ENCODE data around the gene G3BP2.

G3BP2 gene

DNA sequence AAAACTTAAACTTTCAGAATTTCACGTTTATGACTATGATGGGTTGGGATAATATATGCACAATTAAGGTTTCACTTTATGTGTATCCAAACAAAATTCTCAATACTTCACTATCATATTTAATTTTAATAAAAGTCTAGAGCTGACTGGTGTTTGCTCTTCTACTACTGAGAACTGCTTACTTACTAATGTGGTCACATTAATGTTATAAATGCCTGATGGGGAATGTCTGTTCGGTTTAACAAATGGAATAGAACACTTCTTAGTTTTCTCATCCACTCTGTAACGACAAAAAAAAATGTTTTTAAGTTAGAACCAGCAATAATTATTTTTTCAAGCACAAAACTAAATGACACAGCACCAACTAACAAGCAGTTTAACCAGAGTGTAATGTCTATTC is 77.2 kb downstream of the G3BP2 start:
- H4K20me1 ChIP-seq (ENCODE audit: insufficient read depth, low read length) = no peaks in the 10 kb centered on the region
- H3K27ac ChIP-seq (ENCODE audit: low read depth, low read length, poor library complexity, severe bottlenecking) = no peak overlapping the region
- no peaks in the 10 kb centered on the region for H3K9me2 ChIP-seq (ENCODE audit: low read depth, low read length)
- H3K79me2 ChIP-seq (ENCODE audit: insufficient read depth, low read length) = no peaks in the 10 kb centered on the region
- no peak overlapping the region for H3K4me3 ChIP-seq (ENCODE audit: low read depth, low read length, poor library complexity, severe bottlenecking)
- no peaks in the 10 kb centered on the region for H3F3A ChIP-seq (ENCODE audit: insufficient read depth, low read length)
- no peaks in the 10 kb centered on the region for H3K27me3 ChIP-seq (ENCODE audit: insufficient read depth, low read length)
- no peak overlapping the region for H3K9ac ChIP-seq (ENCODE audit: low read length)
- H3K36me3 ChIP-seq (ENCODE audit: insufficient read depth, low read length) = no peaks in the 10 kb centered on the region
- TF ChIP-seq, protein P1, sequence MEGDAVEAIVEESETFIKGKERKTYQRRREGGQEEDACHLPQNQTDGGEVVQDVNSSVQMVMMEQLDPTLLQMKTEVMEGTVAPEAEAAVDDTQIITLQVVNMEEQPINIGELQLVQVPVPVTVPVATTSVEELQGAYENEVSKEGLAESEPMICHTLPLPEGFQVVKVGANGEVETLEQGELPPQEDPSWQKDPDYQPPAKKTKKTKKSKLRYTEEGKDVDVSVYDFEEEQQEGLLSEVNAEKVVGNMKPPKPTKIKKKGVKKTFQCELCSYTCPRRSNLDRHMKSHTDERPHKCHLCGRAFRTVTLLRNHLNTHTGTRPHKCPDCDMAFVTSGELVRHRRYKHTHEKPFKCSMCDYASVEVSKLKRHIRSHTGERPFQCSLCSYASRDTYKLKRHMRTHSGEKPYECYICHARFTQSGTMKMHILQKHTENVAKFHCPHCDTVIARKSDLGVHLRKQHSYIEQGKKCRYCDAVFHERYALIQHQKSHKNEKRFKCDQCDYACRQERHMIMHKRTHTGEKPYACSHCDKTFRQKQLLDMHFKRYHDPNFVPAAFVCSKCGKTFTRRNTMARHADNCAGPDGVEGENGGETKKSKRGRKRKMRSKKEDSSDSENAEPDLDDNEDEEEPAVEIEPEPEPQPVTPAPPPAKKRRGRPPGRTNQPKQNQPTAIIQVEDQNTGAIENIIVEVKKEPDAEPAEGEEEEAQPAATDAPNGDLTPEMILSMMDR (IDR thresholded peaks at IDR 0.05; ENCODE audit: low read length) = no peak
- TF ChIP-seq EZH2 (IDR thresholded peaks at IDR 0.05; ENCODE audit: borderline replicate concordance, low read length) = no peak
- no peaks in the 10 kb centered on the region for H3K9me3 ChIP-seq (ENCODE audit: low read length)
- no peak overlapping the region for H2AFZ ChIP-seq (ENCODE audit: low read length)
- no peaks in the 10 kb centered on the region for H3K4me1 ChIP-seq (ENCODE audit: insufficient read depth, low read length, severe bottlenecking)
- H3K4me2 ChIP-seq (ENCODE audit: low read length) = no peak overlapping the region

DNA sequence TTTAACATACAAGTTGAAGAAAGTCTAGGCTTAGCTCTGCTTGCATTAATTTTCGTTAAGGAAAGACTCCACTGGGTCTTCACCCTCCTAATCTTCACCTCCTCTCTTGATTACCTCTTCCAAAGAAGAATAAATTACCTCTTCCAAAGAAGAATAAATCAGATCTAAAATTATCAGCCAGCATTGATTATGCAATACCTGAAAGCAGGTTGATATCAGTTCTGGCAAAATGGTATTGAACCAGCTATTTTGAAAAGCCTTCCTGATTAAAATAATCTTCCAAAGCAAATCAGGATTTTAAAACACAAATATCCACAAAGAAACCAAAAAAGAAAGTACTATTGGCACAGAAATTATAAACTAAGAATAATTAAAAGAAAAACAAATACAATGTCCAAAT is 79.8 kb downstream of the G3BP2 start:
- Histone ChIP-seq H3K4me2 (ENCODE audit: low read length) (no peak overlapping the region), H3K27me3 (ENCODE audit: insufficient read depth, low read length) (no peaks in the 10 kb centered on the region), H3K4me3 (ENCODE audit: low read depth, low read length, poor library complexity, severe bottlenecking) (no peak overlapping the region), H3K36me3 (ENCODE audit: insufficient read depth, low read length) (no peaks in the 10 kb centered on the region), H3K79me2 (ENCODE audit: insufficient read depth, low read length) (no peaks in the 10 kb centered on the region), H3K9me3 (ENCODE audit: low read length) (no peaks in the 10 kb centered on the region), H2AFZ (ENCODE audit: low read length) (no peak overlapping the region), H3F3A (ENCODE audit: insufficient read depth, low read length) (no peaks in the 10 kb centered on the region), H3K9me2 (ENCODE audit: low read depth, low read length) (no peaks in the 10 kb centered on the region), H3K9ac (ENCODE audit: low read length) (no peak overlapping the region), H3K27ac (ENCODE audit: low read depth, low read length, poor library complexity, severe bottlenecking) (no peak overlapping the region), H4K20me1 (ENCODE audit: insufficient read depth, low read length) (no peaks in the 10 kb centered on the region), H3K4me1 (ENCODE audit: insufficient read depth, low read length, severe bottlenecking) (no peaks in the 10 kb centered on the region)
- TF ChIP-seq, protein P1 (IDR thresholded peaks at IDR 0.05; ENCODE audit: low read length) = no peak
- no peak for TF ChIP-seq EZH2 (IDR thresholded peaks at IDR 0.05; ENCODE audit: borderline replicate concordance, low read length)
